ENCODE measurements around the gene SLC16A3.

Gene SLC16A3

GRCh38 chr17:82198092-82198491, 30.8 kb upstream of the SLC16A3 start:
- TF ChIP-seq CTCF (IDR thresholded peaks at IDR 0.05; ENCODE audit: low read depth, low read length), result no peak
- in situ Hi-C loops (cut with HindIII; ENCODE audit: low sequenced_read_pairs), result no loop called here
- H3K4me3 ChIP-seq (ENCODE audit: low read depth, low read length), result no peak overlapping the region
- no peak for DNase-seq (ENCODE audit: low read depth, low spot score)

GRCh38 chr17:82199496-82199895, 29.3 kb upstream of the SLC16A3 start:
- in situ Hi-C loops (cut with HindIII; ENCODE audit: low sequenced_read_pairs), result no loop called here
- TF ChIP-seq CTCF (IDR thresholded peaks at IDR 0.05; ENCODE audit: low read depth, low read length), result no peak
- H3K4me3 ChIP-seq (ENCODE audit: low read depth, low read length), result no peak overlapping the region
- no peak for DNase-seq (ENCODE audit: low read depth, low spot score)

- TF ChIP-seq CTCF (IDR thresholded peaks at IDR 0.05; ENCODE audit: low read depth, low read length), result no peak
- H3K4me3 ChIP-seq (ENCODE audit: low read depth, low read length), result no peak overlapping the region
- DNase-seq (ENCODE audit: low read depth, low spot score), result no peak
- in situ Hi-C loops (cut with HindIII; ENCODE audit: low sequenced_read_pairs), result no loop called here
Observed at GRCh38 chr17:82200135-82200534, 28.7 kb upstream of the SLC16A3 start.

GRCh38 chr17:82200743-82201497, 27.9 kb upstream of the SLC16A3 start:
- DNase-seq (ENCODE audit: low read depth, low spot score), result no peak
- no peak for TF ChIP-seq CTCF (IDR thresholded peaks at IDR 0.05; ENCODE audit: low read depth, low read length)
- no peak overlapping the region for H3K4me3 ChIP-seq (ENCODE audit: low read depth, low read length)
- in situ Hi-C loops (cut with HindIII; ENCODE audit: low sequenced_read_pairs), result no loop called here

GRCh38 chr17:82201498-82201910, 27.3 kb upstream of the SLC16A3 start:
- H3K4me3 ChIP-seq (ENCODE audit: low read depth, low read length), result no peak overlapping the region
- DNase-seq (ENCODE audit: low read depth, low spot score), result no peak
- TF ChIP-seq CTCF (IDR thresholded peaks at IDR 0.05; ENCODE audit: low read depth, low read length), result no peak
- in situ Hi-C loops (cut with HindIII; ENCODE audit: low sequenced_read_pairs), result no loop called here

GRCh38 chr17:82202981-82203380, 25.9 kb upstream of the SLC16A3 start:
- in situ Hi-C loops (cut with HindIII; ENCODE audit: low sequenced_read_pairs), result no loop called here
- H3K4me3 ChIP-seq (ENCODE audit: low read depth, low read length), result no peak overlapping the region
- no peak for TF ChIP-seq CTCF (IDR thresholded peaks at IDR 0.05; ENCODE audit: low read depth, low read length)
- no peak for DNase-seq (ENCODE audit: low read depth, low spot score)

Data from astrocyte of the spinal cord (primary cell).